GM23338 (cell line): ENCODE results near the gene TMEM30B.

ENCODE experiments used
- POLR2AphosphoS5 ChIP-seq: IDR thresholded peaks from 2 replicates; pipeline ENCODE4 v1.6.1; 2016; ENCODE audit warnings: antibody characterized with exemption, low read depth
- TF ChIP-seq, protein P1 (sequence below), 2 experiments: fragments of 200-600 bp in 1 of 2; sonication (generic) in 1 of 2; conservative IDR thresholded peaks; 2 replicates each; pipeline versions ENCODE4 v1.5.1 to v1.6.1; 2016 to 2017; ENCODE audit warnings: antibody characterized with exemption in 2 of 2, low read depth in 2 of 2, mild to moderate bottlenecking in 2 of 2, moderate library complexity in 1 of 2

- TF ChIP-seq, protein P1, sequence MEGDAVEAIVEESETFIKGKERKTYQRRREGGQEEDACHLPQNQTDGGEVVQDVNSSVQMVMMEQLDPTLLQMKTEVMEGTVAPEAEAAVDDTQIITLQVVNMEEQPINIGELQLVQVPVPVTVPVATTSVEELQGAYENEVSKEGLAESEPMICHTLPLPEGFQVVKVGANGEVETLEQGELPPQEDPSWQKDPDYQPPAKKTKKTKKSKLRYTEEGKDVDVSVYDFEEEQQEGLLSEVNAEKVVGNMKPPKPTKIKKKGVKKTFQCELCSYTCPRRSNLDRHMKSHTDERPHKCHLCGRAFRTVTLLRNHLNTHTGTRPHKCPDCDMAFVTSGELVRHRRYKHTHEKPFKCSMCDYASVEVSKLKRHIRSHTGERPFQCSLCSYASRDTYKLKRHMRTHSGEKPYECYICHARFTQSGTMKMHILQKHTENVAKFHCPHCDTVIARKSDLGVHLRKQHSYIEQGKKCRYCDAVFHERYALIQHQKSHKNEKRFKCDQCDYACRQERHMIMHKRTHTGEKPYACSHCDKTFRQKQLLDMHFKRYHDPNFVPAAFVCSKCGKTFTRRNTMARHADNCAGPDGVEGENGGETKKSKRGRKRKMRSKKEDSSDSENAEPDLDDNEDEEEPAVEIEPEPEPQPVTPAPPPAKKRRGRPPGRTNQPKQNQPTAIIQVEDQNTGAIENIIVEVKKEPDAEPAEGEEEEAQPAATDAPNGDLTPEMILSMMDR (conservative IDR thresholded peaks at IDR 0.05; ENCODE audit: low read depth in 2 of 2): no peak
- no peak for TF ChIP-seq POLR2AphosphoS5
Measured at GRCh38 chr14:61234215-61234916, 46.8 kb downstream of the TMEM30B start.
